IMR-90 (cell line): ENCODE data around the gene RANBP10.

Experiments
- CEBPB ChIP-seq: IDR thresholded peaks from 2 replicates; pipeline ENCODE4 v1.6.1; 2012; ENCODE audit warnings: low read depth, low read length, improper control_type of control experiment
- CTCF ChIP-seq: conservative IDR thresholded peaks from 2 replicates; pipeline ENCODE4 v1.5.1; 2012; ENCODE audit warnings: mild to moderate bottlenecking, low read depth, low read length, improper control_type of control experiment
- POLR2A ChIP-seq: IDR thresholded peaks from 2 replicates; pipeline ENCODE4 v1.6.1; 2012; ENCODE audit warnings: mild to moderate bottlenecking, low read depth, low read length
- RAD21 ChIP-seq: IDR thresholded peaks from 2 replicates; pipeline ENCODE4 v1.6.1; 2012; ENCODE audit warnings: low read length, improper control_type of control experiment
- RFX5 ChIP-seq: IDR thresholded peaks from 2 replicates; pipeline ENCODE4 v1.8.0; 2012; ENCODE audit warnings: low read depth, mild to moderate bottlenecking, low read length, moderate library complexity

DNA sequence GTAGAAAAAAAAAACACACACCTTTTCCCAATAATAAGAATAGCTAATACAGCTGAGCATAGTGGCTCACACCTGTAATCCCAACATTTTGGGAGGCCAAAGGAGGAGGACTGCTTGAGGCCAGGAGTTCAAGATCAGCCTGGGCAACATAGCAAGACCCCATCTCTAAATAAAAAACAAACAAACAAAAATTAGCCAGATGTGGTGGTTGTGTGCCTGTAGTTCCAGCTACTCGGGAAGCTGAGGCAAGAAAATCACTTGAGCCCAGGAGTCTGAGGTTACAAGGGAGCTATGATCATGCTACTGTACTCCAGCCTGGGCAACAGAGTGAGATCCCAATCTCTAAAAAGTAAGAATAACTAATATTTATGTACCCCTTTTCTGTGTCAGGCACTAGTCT is 44.4 kb downstream of the RANBP10 start:
- TF ChIP-seq CTCF (no peak), RAD21 (no peak), CEBPB (no peak), RFX5 (no peak), POLR2A (no peak)
